Kidney (tissue), 14 donors: ENCODE results near the gene DHRS7C. TPM values are rescaled to one million over a fixed set of nuclear protein-coding genes. Genes with fewer than 3 reads are reported as not detected.

ENCODE experiments used
- DNase-seq, 5 donors: peaks; one replicate each; pipeline ENCODE4 v3.0.0-alpha.2; 2013 to 2020
- FAIRE-seq: peaks from 2 replicates; lab custom pipeline; 2012; peaks lifted over from hg19 to GRCh38; lab: Jason Lieb, UNC
- H3K27ac ChIP-seq, 2 donors: one replicate each; pipeline ENCODE4 v1.7.0; 2013; ENCODE audit warnings: low read depth in 2 of 2, low read length in 2 of 2, inconsistent platforms in 1 of 2
- H3K27me3 ChIP-seq: one replicate; pipeline ENCODE4 v1.7.1; 2013; ENCODE audit warnings: low read length, inconsistent platforms; ENCODE audit not compliant: control insufficient read depth, insufficient read depth
- H3K36me3 ChIP-seq, 3 donors: one replicate each; pipeline versions ENCODE4 v1.7.0 to v1.7.1; 2013; ENCODE audit warnings: low read length in 3 of 3, control low read depth in 1 of 3, inconsistent platforms in 1 of 3; ENCODE audit not compliant: insufficient read depth in 3 of 3, control insufficient read depth in 2 of 3
- H3K4me1 ChIP-seq, 3 donors: one replicate each; pipeline versions ENCODE4 v1.7.0 to v1.7.1; 2013; ENCODE audit warnings: low read length in 3 of 3, inconsistent platforms in 1 of 3, low read depth in 1 of 3; ENCODE audit not compliant: control insufficient read depth in 2 of 3, insufficient read depth in 2 of 3
- H3K4me3 ChIP-seq, 3 donors: one replicate each; pipeline versions ENCODE4 v1.7.0 to v1.8.1; 2013; ENCODE audit warnings: low read length in 3 of 3, control low read depth in 1 of 3, inconsistent platforms in 1 of 3
- H3K9ac ChIP-seq, 3 donors: one replicate each; pipeline versions ENCODE4 v1.7.0 to v1.7.1; 2013; ENCODE audit warnings: low read length in 3 of 3, control low read depth in 1 of 3, inconsistent platforms in 1 of 3
- H3K9me3 ChIP-seq, 3 donors: one replicate each; pipeline versions ENCODE4 v1.7.0 to v1.7.1; 2013; ENCODE audit warnings: low read length in 3 of 3, control low read depth in 1 of 3, inconsistent platforms in 1 of 3; ENCODE audit not compliant: control insufficient read depth in 2 of 3, insufficient read depth in 1 of 3
- CTCF ChIP-seq: IDR thresholded peaks from 3 replicates; pipeline ENCODE4 v1.5.1; 2012; ENCODE audit warnings: mild to moderate bottlenecking, moderate library complexity, borderline replicate concordance; ENCODE audit not compliant: insufficient read depth; ENCODE audit errors: extremely low read depth
- intact Hi-C: fragments of 100-400 bp; cut with DNase I; formaldehyde crosslinking; loops from one replicate; pipeline ENCODE4 v1.11.1; 2022
- polyA plus RNA-seq: library from polyadenylated mRNA; stranded (reverse); fragments of 350-450 nt; fragmentation: Illumina TruSeq; extraction: RNeasy Lipid Tissue Mini Kit (QIAGEN cat#74804); gene quantifications from one replicate; pipeline ENCODE4 v1.2.3, GENCODE V29; 2014; ENCODE audit warnings: low read depth, low replicate concordance; ENCODE audit not compliant: insufficient read depth
- total RNA-seq: library from RNA; stranded (reverse); fragmentation: NEBNext Ultra II Directional; extraction: Animal tissue kit (Norgen Biotek cat#: 25700); gene quantifications from one replicate; pipeline ENCODE4 v1.2.1, GENCODE V29; 2021
- donor health status: control.
- donor health status: control.
- donor health status: control.
- donor health status: control.
- donor health status: control.
- donor health status: DM: yes; HTN: yes; CAD: no.
- donor health status: Normal renal cell carcinoma (clear cell type).

DHRS7C gene
- total and polyA plus RNA-seq, 2 donors from 2014 or later: not detected

GRCh38 chr17:9798008-9798407, 6.6 kb upstream of the DHRS7C start:
- DNase-seq (no peak), FAIRE-seq (no peak)
- H3K9ac ChIP-seq: no peak overlapping the region
- H3K27me3 ChIP-seq: no peaks in the 10 kb centered on the region
- H3K27ac ChIP-seq: no peak overlapping the region
- intact Hi-C loops: no loop called here
- H3K9me3 ChIP-seq: no peaks in the 10 kb centered on the region
- H3K4me1 ChIP-seq: no peaks in the 10 kb centered on the region
- H3K36me3 ChIP-seq: no peaks in the 10 kb centered on the region
- H3K4me3 ChIP-seq: no peak overlapping the region
- TF ChIP-seq CTCF: no peak

- intact Hi-C loops: no loop called here
- Histone ChIP-seq H3K4me3 (no peak overlapping the region), H3K36me3 (no peaks in the 10 kb centered on the region), H3K27me3 (no peaks in the 10 kb centered on the region), H3K4me1 (no peaks in the 10 kb centered on the region), H3K9me3 (no peaks in the 10 kb centered on the region), H3K9ac (no peak overlapping the region), H3K27ac (no peak overlapping the region)
- FAIRE-seq (no peak), DNase-seq (no peak)
- TF ChIP-seq CTCF: no peak
Measured at GRCh38 chr17:9792181-9792840, 919 bp upstream of the DHRS7C start.

- no peak for FAIRE-seq
- H3K36me3 ChIP-seq: no peaks in the 10 kb centered on the region
Measured at GRCh38 chr17:9790316-9790715, 1.1 kb downstream of the DHRS7C start.

More at GRCh38 chr17:9790316-9790715, 1.1 kb downstream of the DHRS7C start:
- Histone ChIP-seq H3K9me3 (no peaks in the 10 kb centered on the region), H3K27ac (no peak overlapping the region), H3K4me1 (no peaks in the 10 kb centered on the region), H3K4me3 (no peak overlapping the region), H3K27me3 (no peaks in the 10 kb centered on the region), H3K9ac (no peak overlapping the region)
- DNase-seq: no peak
- intact Hi-C loops: no loop called here
- TF ChIP-seq CTCF: no peak
